Gastroesophageal sphincter (tissue), 3 donors: ENCODE data around the gene CEP78.

Source experiments
- POLR2AphosphoS5 ChIP-seq: sonication (generic); formaldehyde crosslinking; IDR thresholded peaks from one replicate; pipeline ENCODE4 v1.6.1; 2017; ENCODE audit warnings: antibody characterized with exemption
- TF ChIP-seq, protein P1 (sequence below), 4 experiments: fragments of 200-600 bp in 2 of 4; fragments of 450-650 bp in 2 of 4; sonication (generic) in 1 of 4; IDR thresholded peaks; one replicate each; pipeline ENCODE4 v1.5.1; 2017 to 2019; ENCODE audit warnings: antibody characterized with exemption in 4 of 4, mild to moderate bottlenecking in 2 of 4, moderate library complexity in 2 of 4

DNA sequence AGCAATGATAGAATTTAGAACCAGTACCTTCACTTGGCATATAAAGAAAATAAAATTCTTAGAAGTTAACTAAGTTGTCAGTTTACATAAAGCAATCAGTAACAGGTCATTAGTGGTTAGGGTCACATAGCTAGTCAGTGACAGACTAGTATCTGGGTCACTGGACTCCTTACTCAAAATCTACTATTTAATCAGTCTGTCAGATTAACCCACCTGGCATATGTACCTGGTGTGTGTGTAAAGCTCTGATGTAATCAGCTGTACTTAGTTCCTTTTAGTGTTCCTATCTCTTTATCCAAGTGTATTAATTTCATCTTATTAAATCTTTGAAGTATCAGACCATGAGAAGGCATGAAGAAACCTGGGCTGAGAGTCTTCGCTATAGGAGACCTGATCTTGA lies 7.3 kb downstream of the CEP78 start:
- TF ChIP-seq, protein P1, sequence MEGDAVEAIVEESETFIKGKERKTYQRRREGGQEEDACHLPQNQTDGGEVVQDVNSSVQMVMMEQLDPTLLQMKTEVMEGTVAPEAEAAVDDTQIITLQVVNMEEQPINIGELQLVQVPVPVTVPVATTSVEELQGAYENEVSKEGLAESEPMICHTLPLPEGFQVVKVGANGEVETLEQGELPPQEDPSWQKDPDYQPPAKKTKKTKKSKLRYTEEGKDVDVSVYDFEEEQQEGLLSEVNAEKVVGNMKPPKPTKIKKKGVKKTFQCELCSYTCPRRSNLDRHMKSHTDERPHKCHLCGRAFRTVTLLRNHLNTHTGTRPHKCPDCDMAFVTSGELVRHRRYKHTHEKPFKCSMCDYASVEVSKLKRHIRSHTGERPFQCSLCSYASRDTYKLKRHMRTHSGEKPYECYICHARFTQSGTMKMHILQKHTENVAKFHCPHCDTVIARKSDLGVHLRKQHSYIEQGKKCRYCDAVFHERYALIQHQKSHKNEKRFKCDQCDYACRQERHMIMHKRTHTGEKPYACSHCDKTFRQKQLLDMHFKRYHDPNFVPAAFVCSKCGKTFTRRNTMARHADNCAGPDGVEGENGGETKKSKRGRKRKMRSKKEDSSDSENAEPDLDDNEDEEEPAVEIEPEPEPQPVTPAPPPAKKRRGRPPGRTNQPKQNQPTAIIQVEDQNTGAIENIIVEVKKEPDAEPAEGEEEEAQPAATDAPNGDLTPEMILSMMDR (IDR thresholded peaks at IDR 0.05): no peak
- TF ChIP-seq POLR2AphosphoS5: no peak
